GM23338 (cell line): Measurements from ENCODE around the gene CHST13. TPM values are rescaled to one million over a fixed set of nuclear protein-coding genes. Genes with fewer than 3 reads are reported as not detected.

Experiments used
- ATAC-seq: fragments of 200-7000 bp; cut with Tn5 transposase; 3 replicates; pipeline ENCODE4 v1.9.1; 2020
- DNase-seq: peaks from one replicate; pipeline ENCODE4 v3.0.0-alpha.2; 2015; ENCODE audit warnings: low spot score
- H2AFZ ChIP-seq: fragments of 200-600 bp; sonication (generic); 2 replicates; pipeline ENCODE4 v1.8.0; 2016; ENCODE audit warnings: antibody characterized with exemption, mild to moderate bottlenecking, moderate library complexity
- H3F3A ChIP-seq: fragments of 200-600 bp; sonication (generic); replicated peaks from 2 replicates; pipeline ENCODE4 v1.8.0; 2017; ENCODE audit warnings: antibody characterized with exemption, mixed run types, low read depth
- H3K27ac ChIP-seq: fragments of 200-600 bp; sonication (generic); 2 replicates; pipeline ENCODE4 v1.6.1; 2016; ENCODE audit warnings: low read depth
- H3K27me3 ChIP-seq: fragments of 200-600 bp; sonication (generic); 2 replicates; pipeline ENCODE4 v1.8.0; 2016; ENCODE audit warnings: mild to moderate bottlenecking, mixed run types, moderate library complexity; ENCODE audit not compliant: insufficient read depth
- H3K36me3 ChIP-seq: fragments of 200-600 bp; sonication (generic); 2 replicates; pipeline ENCODE4 v1.8.0; 2016; ENCODE audit warnings: mild to moderate bottlenecking; ENCODE audit not compliant: insufficient read depth
- H3K4me1 ChIP-seq: fragments of 200-600 bp; sonication (generic); 2 replicates; pipeline ENCODE4 v1.8.0; 2016; ENCODE audit warnings: mild to moderate bottlenecking, moderate library complexity; ENCODE audit not compliant: insufficient read depth
- H3K4me2 ChIP-seq: fragments of 200-600 bp; sonication (generic); 2 replicates; pipeline ENCODE4 v1.7.1; 2017; ENCODE audit warnings: mixed run types
- H3K4me3 ChIP-seq: fragments of 200-600 bp; sonication (generic); 2 replicates; pipeline ENCODE4 v1.6.1; 2016; ENCODE audit warnings: mixed run types
- H3K79me2 ChIP-seq: fragments of 200-600 bp; sonication (generic); replicated peaks from 2 replicates; pipeline ENCODE4 v1.8.0; 2017; ENCODE audit warnings: mild to moderate bottlenecking; ENCODE audit not compliant: insufficient read depth
- H3K9me2 ChIP-seq: fragments of 200-600 bp; sonication (generic); 2 replicates; pipeline ENCODE4 v1.8.0; 2017; ENCODE audit not compliant: insufficient read depth
- H4K20me1 ChIP-seq: fragments of 200-600 bp; sonication (generic); replicated peaks from 2 replicates; pipeline ENCODE4 v1.8.0; 2017; ENCODE audit warnings: mild to moderate bottlenecking; ENCODE audit not compliant: insufficient read depth
- H3K27ac Mint-ChIP-seq: 2 replicates; pipeline ENCODE4 v1.8.0; 2020; ENCODE audit warnings: inconsistent platforms, mild to moderate bottlenecking, moderate library complexity, mixed read lengths
- H3K27me3 Mint-ChIP-seq: 3 replicates; pipeline ENCODE4 v1.8.0; 2022; ENCODE audit warnings: low read depth, mild to moderate bottlenecking, moderate library complexity, mixed read lengths, inconsistent platforms; ENCODE audit not compliant: insufficient read depth, poor library complexity
- H3K36me3 Mint-ChIP-seq: 3 replicates; pipeline ENCODE4 v1.8.0; 2021; ENCODE audit warnings: low read depth, mild to moderate bottlenecking, inconsistent platforms, moderate library complexity, mixed read lengths
- H3K4me1 Mint-ChIP-seq: 3 replicates; pipeline ENCODE4 v1.8.0; 2020; ENCODE audit warnings: mild to moderate bottlenecking, inconsistent platforms, mixed read lengths
- H3K4me3 Mint-ChIP-seq: 3 replicates; pipeline ENCODE4 v1.8.0; 2021; ENCODE audit warnings: moderate library complexity, mild to moderate bottlenecking, inconsistent platforms, mixed read lengths
- H3K9me3 Mint-ChIP-seq: 3 replicates; pipeline ENCODE4 v1.8.0; 2020; ENCODE audit warnings: moderate library complexity, mild to moderate bottlenecking, inconsistent platforms, mixed read lengths
- CTCF ChIP-seq, 2 experiments: fragments of 200-600 bp in 1 of 2; sonication (generic) in 1 of 2; conservative IDR thresholded peaks; 2 replicates each; pipeline versions ENCODE4 v1.5.1 to v1.6.1; 2016 to 2017; ENCODE audit warnings: antibody characterized with exemption in 2 of 2, low read depth in 2 of 2, mild to moderate bottlenecking in 2 of 2, moderate library complexity in 1 of 2
- EZH2 ChIP-seq: fragments of 200-600 bp; sonication (generic); IDR thresholded peaks from one replicate; pipeline ENCODE4 v1.8.0; 2017; ENCODE audit warnings: antibody characterized with exemption, mild to moderate bottlenecking, low read depth; ENCODE audit not compliant: unreplicated experiment
- JUNB ChIP-seq: IDR thresholded peaks from one replicate; pipeline ENCODE4 v1.6.1; 2016; ENCODE audit warnings: antibody characterized with exemption; ENCODE audit not compliant: unreplicated experiment
- NANOG ChIP-seq: IDR thresholded peaks from 2 replicates; pipeline ENCODE4 v1.6.1; 2016; ENCODE audit warnings: antibody characterized with exemption, borderline replicate concordance
- POLR2AphosphoS5 ChIP-seq: IDR thresholded peaks from 2 replicates; pipeline ENCODE4 v1.6.1; 2016; ENCODE audit warnings: antibody characterized with exemption, low read depth
- STAT1 ChIP-seq: IDR thresholded peaks from one replicate; pipeline ENCODE4 v1.6.1; 2016; ENCODE audit warnings: antibody characterized with exemption; ENCODE audit not compliant: unreplicated experiment
- ZNF114 ChIP-seq: fragments of 250-450 bp; sonication (Bioruptor Pico); IDR thresholded peaks from 2 replicates; pipeline ENCODE4 v1.5.0; 2020; ENCODE audit warnings: mild to moderate bottlenecking, moderate library complexity
- polyA plus RNA-seq: library from polyadenylated mRNA; unstranded; fragments of >200 nt; fragmentation: Nextera tagmentation; extraction: Ambion mirVana; gene quantifications from 2 replicates; pipeline ENCODE4 v1.2.1, GENCODE V29; 2016
- total RNA-seq: library from RNA; depleted of rRNA; stranded (reverse); fragments of >200 nt; shearing (Covaris generic); gene quantifications from 2 replicates; pipeline ENCODE4 v1.2.3, GENCODE V29; 2014
- TF ChIP-seq, protein P1 (sequence below): IDR thresholded peaks from 2 replicates; pipeline ENCODE4 v1.6.1; 2016; ENCODE audit warnings: antibody characterized with exemption

CHST13 gene
- total and polyA plus RNA-seq, 2 experiments from 2014 or later = 3.7 to 8.4 TPM

DNA sequence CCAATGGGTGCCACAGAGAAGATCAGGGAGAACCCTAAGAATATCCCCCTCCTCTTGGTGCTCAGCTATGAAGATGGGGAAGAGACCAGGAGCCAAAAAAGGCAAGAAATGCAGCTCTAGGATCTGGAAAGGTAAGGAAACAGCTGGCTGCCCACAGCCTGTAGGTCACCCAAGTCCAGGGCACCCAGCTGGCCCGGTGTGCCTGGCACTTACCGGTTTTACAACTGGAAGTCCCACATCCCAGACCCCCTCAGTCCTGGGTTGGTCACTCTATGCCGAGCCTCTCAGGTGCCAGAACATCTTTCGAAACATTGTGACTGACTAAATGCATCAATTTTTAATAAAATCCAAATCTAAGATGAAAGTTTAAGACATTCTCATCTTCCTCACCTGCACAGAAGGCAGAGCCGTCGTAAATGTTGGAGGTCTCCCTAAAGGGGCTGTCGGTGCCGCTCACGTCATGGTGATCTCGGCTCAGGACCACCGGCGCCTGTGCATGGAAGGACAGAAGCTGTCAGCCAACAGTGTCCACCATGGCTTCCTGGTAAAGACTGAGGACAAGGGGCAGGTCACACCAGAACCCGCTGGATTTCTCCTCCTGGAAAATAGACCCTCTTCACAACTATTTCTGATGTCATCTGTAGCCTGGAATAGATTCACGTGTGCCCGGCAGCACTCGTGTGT lies 34.9 kb upstream of the CHST13 start:
- no peaks in the 10 kb centered on the region for H3K9me3 Mint-ChIP-seq
- H3K4me3 Mint-ChIP-seq = no peak overlapping the region
- no peaks in the 10 kb centered on the region for H3K36me3 ChIP-seq
- no peak overlapping the region for H2AFZ ChIP-seq
- H3K4me1 ChIP-seq = peaks cover 16% of the 10 kb centered on the region
- H3K27ac Mint-ChIP-seq = no peak overlapping the region
- H3K4me1 Mint-ChIP-seq = peaks cover 42% of the 10 kb centered on the region
- no peak overlapping the region for H3K4me3 ChIP-seq
- H3F3A ChIP-seq = no peaks in the 10 kb centered on the region
- H3K4me2 ChIP-seq = no peak overlapping the region
- no peak overlapping the region for H3K27ac ChIP-seq
- no peaks in the 10 kb centered on the region for H3K79me2 ChIP-seq
- DNase-seq = no peak
- H3K36me3 Mint-ChIP-seq = no peaks in the 10 kb centered on the region
- peaks cover 10% of the 10 kb centered on the region for H3K27me3 Mint-ChIP-seq
- no peaks in the 10 kb centered on the region for H4K20me1 ChIP-seq
- TF ChIP-seq, protein P1, sequence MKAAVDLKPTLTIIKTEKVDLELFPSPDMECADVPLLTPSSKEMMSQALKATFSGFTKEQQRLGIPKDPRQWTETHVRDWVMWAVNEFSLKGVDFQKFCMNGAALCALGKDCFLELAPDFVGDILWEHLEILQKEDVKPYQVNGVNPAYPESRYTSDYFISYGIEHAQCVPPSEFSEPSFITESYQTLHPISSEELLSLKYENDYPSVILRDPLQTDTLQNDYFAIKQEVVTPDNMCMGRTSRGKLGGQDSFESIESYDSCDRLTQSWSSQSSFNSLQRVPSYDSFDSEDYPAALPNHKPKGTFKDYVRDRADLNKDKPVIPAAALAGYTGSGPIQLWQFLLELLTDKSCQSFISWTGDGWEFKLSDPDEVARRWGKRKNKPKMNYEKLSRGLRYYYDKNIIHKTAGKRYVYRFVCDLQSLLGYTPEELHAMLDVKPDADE = no peak
- TF ChIP-seq POLR2AphosphoS5 = no peak
- no peaks in the 10 kb centered on the region for H3K27me3 ChIP-seq
- H3K9me2 ChIP-seq = no peaks in the 10 kb centered on the region
- no peak for ATAC-seq

- 0 out of 2 replicates have a peak overlapping the region, but pooled peaks have one; percentile 24 for H3K27ac Mint-ChIP-seq
- H3K79me2 ChIP-seq = no peaks in the 10 kb centered on the region
- TF ChIP-seq CTCF (conservative IDR thresholded peaks at IDR 0.05; ENCODE audit: low read depth in 2 of 2) (peak in 1 of 2 experiments; percentile 52; a peak in 3 of 4 replicates), JUNB (no peak)
Measured at GRCh38 chr3:126490619-126491018, 33.3 kb upstream of the CHST13 start.

DNA sequence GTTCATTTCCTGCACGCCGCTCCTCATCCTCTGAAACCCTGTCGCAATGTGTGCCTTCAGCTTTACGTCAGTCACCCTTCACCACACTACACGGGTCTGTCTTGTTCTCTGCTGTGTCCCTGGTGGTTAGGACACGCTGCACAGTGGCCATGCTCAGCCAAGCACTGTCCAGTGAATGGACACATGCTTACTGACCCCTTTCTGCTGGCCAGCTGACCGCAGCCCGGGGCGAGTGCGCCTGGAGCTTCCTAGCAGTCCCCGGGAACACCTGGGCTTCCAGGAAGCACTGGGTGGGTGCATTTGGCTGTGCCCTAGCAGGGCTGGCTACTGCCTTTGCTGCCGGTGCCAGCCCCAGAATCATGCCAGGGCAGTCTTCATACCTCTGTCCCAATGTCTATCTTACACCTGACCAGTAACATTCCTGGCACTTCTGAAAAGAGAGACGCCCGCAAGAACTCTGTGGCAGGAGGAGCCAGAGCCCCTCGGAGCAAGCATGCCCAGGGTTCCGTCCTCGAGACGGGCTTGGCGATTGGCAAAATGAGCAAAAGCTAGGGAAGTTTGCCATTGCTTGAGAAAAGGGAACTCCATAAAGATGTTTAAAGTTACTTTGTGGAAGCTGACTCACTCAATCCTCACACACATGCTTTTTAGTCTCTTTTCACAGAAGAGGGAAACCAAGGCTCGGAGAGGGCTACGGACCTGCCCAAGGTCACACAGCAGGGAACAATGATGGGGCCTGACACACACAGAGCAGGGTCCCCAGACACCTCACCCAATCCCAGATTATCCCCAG lies 32.5 kb upstream of the CHST13 start:
- H3K36me3 Mint-ChIP-seq = no peaks in the 10 kb centered on the region
- DNase-seq (no peak), ATAC-seq (no peak)
- H3K4me1 Mint-ChIP-seq = peaks cover 22% of the 10 kb centered on the region
- Histone ChIP-seq H3K4me1 (no peaks in the 10 kb centered on the region), H3K9me2 (no peaks in the 10 kb centered on the region), H3K27me3 (no peaks in the 10 kb centered on the region), H2AFZ (no peak overlapping the region), H3K4me2 (no peak overlapping the region), H3F3A (no peaks in the 10 kb centered on the region), H3K4me3 (no peak overlapping the region), H3K36me3 (no peaks in the 10 kb centered on the region), H3K79me2 (no peaks in the 10 kb centered on the region), H4K20me1 (no peaks in the 10 kb centered on the region), H3K27ac (no peak overlapping the region)
- peak overlapping the region; percentile 24; the same call in 1 of the 2 replicates for H3K27ac Mint-ChIP-seq
- H3K9me3 Mint-ChIP-seq = no peaks in the 10 kb centered on the region
- H3K4me3 Mint-ChIP-seq = no peak overlapping the region
- peaks cover 14% of the 10 kb centered on the region for H3K27me3 Mint-ChIP-seq
- TF ChIP-seq JUNB = no peak
- no peak for TF ChIP-seq CTCF (conservative IDR thresholded peaks at IDR 0.05; ENCODE audit: low read depth in 2 of 2)
- TF ChIP-seq STAT1 = no peak
- no peak for TF ChIP-seq EZH2
- TF ChIP-seq NANOG = no peak
- TF ChIP-seq, protein P1 = no peak
- no peak for TF ChIP-seq POLR2AphosphoS5
- no peak for TF ChIP-seq ZNF114

More at GRCh38 chr3:126490619-126491018, 33.3 kb upstream of the CHST13 start:
- H3K27me3 Mint-ChIP-seq = peaks cover 13% of the 10 kb centered on the region
- H3K9me3 Mint-ChIP-seq = no peaks in the 10 kb centered on the region
- Histone ChIP-seq H3K4me3 (no peak overlapping the region), H3K4me1 (peaks cover 2% of the 10 kb centered on the region), H4K20me1 (no peaks in the 10 kb centered on the region), H3K36me3 (no peaks in the 10 kb centered on the region), H3F3A (no peaks in the 10 kb centered on the region), H2AFZ (no peak overlapping the region), H3K4me2 (no peak overlapping the region), H3K27me3 (no peaks in the 10 kb centered on the region), H3K9me2 (no peaks in the 10 kb centered on the region), H3K27ac (no peak overlapping the region)
- no peaks in the 10 kb centered on the region for H3K36me3 Mint-ChIP-seq
- ATAC-seq = peak; percentile 78
- peaks cover 28% of the 10 kb centered on the region for H3K4me1 Mint-ChIP-seq
- DNase-seq = peak; percentile 58
- H3K4me3 Mint-ChIP-seq = no peak overlapping the region
